ENCODE data around the gene ITIH4. TPM values are rescaled to one million over a fixed set of nuclear protein-coding genes. Genes with fewer than 3 reads are reported as not detected.

ITIH4 gene
- polyA plus RNA-seq (2011; rRNA removed) (0.49 and 1.4 TPM in 2 replicates), polyA minus RNA-seq (2011; rRNA and poly(A)+ RNA removed) (0.51 and 0.66 TPM in 2 replicates)

DNA sequence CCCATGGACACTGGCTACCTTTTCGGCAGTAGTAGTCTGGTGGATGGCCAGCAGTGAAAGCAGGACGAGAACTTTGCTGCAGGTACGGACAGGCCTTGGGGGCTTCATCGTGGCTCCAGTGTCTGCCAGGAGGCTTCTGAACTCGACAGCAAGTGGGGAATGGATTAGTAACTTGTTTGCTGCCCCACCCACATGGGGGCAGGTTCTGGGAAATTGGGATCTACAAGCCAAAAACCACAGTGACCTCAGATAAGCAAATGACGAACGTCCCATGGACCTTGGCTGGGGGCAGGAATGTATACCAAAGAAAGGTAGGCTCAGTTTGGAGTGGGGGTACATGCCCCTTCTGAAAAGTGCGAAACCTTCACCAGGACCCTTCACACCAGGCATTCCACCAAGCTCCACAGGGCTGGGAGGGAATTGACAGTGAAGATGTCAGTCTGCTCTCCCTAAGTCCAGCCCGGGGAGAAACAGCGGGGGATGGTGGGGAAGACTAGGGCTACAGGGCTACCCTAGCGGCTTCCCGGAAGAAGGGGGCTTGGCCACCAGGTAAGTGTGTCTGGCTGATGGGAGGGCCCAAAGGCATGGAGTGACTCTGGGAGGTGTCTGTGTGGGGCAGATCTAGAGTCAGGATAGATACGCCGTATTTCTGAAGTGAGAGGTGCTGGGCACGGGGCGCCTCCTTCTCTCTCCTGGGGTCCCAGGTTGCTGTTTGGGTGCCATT lies at the start of gene ITIH4:
Gene ITIH4 (minus strand): TSS at position 138 of the 724 bp plus-strand sequence. CDS start 30 bp downstream, at position 108.
- H3K27me3 ChIP-seq (ENCODE audit: control insufficient read depth, insufficient read depth, low read length), result no peaks in the 10 kb centered on the region
- TF ChIP-seq, protein P1, sequence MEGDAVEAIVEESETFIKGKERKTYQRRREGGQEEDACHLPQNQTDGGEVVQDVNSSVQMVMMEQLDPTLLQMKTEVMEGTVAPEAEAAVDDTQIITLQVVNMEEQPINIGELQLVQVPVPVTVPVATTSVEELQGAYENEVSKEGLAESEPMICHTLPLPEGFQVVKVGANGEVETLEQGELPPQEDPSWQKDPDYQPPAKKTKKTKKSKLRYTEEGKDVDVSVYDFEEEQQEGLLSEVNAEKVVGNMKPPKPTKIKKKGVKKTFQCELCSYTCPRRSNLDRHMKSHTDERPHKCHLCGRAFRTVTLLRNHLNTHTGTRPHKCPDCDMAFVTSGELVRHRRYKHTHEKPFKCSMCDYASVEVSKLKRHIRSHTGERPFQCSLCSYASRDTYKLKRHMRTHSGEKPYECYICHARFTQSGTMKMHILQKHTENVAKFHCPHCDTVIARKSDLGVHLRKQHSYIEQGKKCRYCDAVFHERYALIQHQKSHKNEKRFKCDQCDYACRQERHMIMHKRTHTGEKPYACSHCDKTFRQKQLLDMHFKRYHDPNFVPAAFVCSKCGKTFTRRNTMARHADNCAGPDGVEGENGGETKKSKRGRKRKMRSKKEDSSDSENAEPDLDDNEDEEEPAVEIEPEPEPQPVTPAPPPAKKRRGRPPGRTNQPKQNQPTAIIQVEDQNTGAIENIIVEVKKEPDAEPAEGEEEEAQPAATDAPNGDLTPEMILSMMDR (IDR thresholded peaks at IDR 0.05; ENCODE audit: insufficient read depth, low read depth, low read length), result no peak
- no peak for DNase-seq (ENCODE audit: low read depth)
- H3K4me3 ChIP-seq (ENCODE audit: low read depth, low read length), result no peak within 1 kb of the TSS
- ChIA-PET CTCF (interaction anchor here (1.6 to 1.7 kb wide), 2 partner anchors 15 to 18 kb away, joined by 6 read pairs; no protein-coding TSS in a partner anchor), POLR2A (no interaction called here)
- H3K36me3 ChIP-seq (ENCODE audit: control insufficient read depth, insufficient read depth, low read length), result no peaks in the 10 kb centered on the region

DNA sequence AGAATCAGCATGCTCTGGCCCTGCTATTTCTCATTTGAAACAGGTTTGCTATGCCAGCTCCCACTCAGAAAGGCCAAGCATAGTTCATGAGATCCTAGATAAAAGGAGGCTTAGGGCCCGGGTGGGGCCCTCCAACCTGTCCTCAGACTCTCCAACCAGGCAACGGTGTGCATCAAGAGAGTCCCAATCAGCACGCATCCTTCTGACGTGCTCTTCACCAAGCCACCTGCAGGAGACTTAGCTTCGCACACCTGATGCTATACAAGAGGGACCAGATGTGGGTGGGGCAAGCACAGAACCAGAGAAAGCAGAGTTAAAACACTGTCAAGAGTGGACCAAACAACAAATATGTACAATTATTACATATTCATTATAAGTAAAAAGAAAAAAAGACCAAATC lies 49.6 kb upstream of the ITIH4 start:
- no peak for DNase-seq (ENCODE audit: low read depth)
- Histone ChIP-seq H3K27me3 (ENCODE audit: control insufficient read depth, insufficient read depth, low read length) (no peaks in the 10 kb centered on the region), H3K36me3 (ENCODE audit: control insufficient read depth, insufficient read depth, low read length) (0 out of 2 replicates have a peak, but pooled peaks cover 2% of the 10 kb centered on the region), H3K4me3 (ENCODE audit: low read depth, low read length) (no peak overlapping the region)
- ChIA-PET CTCF (interaction anchor here (0.7 to 1.5 kb wide), 4 partner anchors 18 to 452 kb away, joined by 3 to 4 read pairs (median 4); no protein-coding TSS in a partner anchor), POLR2A (no interaction called here)
- TF ChIP-seq, protein P1 (IDR thresholded peaks at IDR 0.05; ENCODE audit: insufficient read depth, low read depth, low read length), result no peak

DNA sequence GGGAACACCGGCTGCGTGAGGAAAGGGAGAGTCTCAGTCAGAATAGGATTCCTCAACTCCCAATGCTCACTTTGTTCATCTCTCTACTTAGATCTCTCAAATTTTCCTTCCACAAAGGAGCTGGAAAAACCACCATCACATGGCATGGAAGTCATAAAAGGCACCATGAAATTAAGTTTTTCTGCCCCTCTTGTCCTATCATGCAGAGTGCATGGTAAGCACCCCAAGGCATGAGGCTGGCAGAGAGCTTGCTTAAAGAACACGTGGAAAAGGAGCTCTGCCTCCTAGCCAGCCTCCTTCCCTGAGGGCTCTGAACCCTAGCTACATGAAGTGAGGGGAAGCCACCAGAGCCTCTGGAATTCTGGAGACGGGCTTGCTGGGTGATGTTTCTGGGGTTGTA lies 49.1 kb upstream of the ITIH4 start:
- no peak for DNase-seq (ENCODE audit: low read depth)
- no peaks in the 10 kb centered on the region for H3K27me3 ChIP-seq (ENCODE audit: control insufficient read depth, insufficient read depth, low read length)
- ChIA-PET POLR2A (no interaction called here), CTCF (interaction anchor here (0.7 to 1.5 kb wide), 4 partner anchors 17 to 452 kb away, joined by 3 to 4 read pairs (median 4); no protein-coding TSS in a partner anchor)
- 0 out of 2 replicates have a peak, but pooled peaks cover 2% of the 10 kb centered on the region for H3K36me3 ChIP-seq (ENCODE audit: control insufficient read depth, insufficient read depth, low read length)
- TF ChIP-seq, protein P1 (IDR thresholded peaks at IDR 0.05; ENCODE audit: insufficient read depth, low read depth, low read length), result no peak
- no peak overlapping the region for H3K4me3 ChIP-seq (ENCODE audit: low read depth, low read length)

DNA sequence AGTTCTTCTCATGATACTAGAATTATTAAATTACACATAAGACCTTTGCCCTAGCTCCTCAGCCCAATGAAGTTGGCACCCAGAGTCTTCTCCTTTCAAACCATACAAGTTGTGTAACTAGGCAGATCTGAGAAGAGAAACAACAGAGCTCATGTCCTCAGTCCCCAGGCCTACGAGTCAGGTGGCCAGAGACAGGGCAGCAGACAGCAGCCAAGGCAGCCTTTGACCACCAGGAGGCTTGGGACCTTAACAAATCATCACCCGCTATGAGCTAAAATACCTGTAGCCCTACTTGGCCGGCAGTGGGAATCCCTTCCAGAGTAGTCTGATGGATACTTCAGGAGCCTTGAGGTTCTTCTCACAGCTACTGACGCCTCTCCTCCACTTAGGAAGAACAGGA lies 48.6 kb upstream of the ITIH4 start:
- Histone ChIP-seq H3K4me3 (ENCODE audit: low read depth, low read length) (no peak overlapping the region), H3K36me3 (ENCODE audit: control insufficient read depth, insufficient read depth, low read length) (0 out of 2 replicates have a peak, but pooled peaks cover 2% of the 10 kb centered on the region), H3K27me3 (ENCODE audit: control insufficient read depth, insufficient read depth, low read length) (no peaks in the 10 kb centered on the region)
- DNase-seq (ENCODE audit: low read depth), result no peak
- POLR2A ChIA-PET, result no interaction called here
- TF ChIP-seq, protein P1 (IDR thresholded peaks at IDR 0.05; ENCODE audit: insufficient read depth, low read depth, low read length), result no peak
- CTCF ChIA-PET, result interaction anchor here (0.8 to 1.5 kb wide), 3 partner anchors 17 to 451 kb away, joined by 3 to 4 read pairs (median 3); no protein-coding TSS in a partner anchor

DNA sequence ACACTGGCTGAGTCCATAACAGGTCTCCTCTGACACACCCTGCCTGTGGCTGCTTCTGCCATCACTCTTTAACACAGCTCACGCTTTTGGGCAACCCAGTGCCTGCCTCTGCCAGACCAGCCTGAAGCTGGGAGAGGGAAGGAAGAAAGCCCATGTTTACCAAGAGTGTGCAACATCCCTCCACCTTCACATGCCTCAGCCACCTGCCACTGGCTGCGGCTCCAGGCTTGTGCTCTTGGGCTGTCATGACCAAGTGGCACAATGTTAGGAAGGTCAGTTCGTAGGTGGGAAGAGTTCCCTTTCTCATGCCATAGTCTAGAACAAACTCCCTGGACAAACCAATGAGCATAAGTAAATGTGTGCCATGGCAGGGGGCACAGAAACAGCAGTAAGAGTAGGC lies 46.6 kb upstream of the ITIH4 start:
- ChIA-PET POLR2A (no interaction called here), CTCF (no interaction called here)
- Histone ChIP-seq H3K4me3 (ENCODE audit: low read depth, low read length) (no peak overlapping the region), H3K36me3 (ENCODE audit: control insufficient read depth, insufficient read depth, low read length) (0 out of 2 replicates have a peak, but pooled peaks cover 2% of the 10 kb centered on the region), H3K27me3 (ENCODE audit: control insufficient read depth, insufficient read depth, low read length) (no peaks in the 10 kb centered on the region)
- no peak for DNase-seq (ENCODE audit: low read depth)
- TF ChIP-seq, protein P1 (IDR thresholded peaks at IDR 0.05; ENCODE audit: insufficient read depth, low read depth, low read length), result no peak

Data from BJ (cell line).